Epithelial cell of prostate (primary cell): Measurements from ENCODE around the gene CNNM4.

Experiments used
- DNase-seq: peaks from one replicate; pipeline ENCODE4 v3.0.0-alpha.2; 2011; ENCODE audit warnings: low read depth, low spot score
- H3K27ac ChIP-seq: fragments of 450-650 bp; 2 replicates; pipeline ENCODE4 v1.5.1; 2017; ENCODE audit warnings: mild to moderate bottlenecking

Gene CNNM4

GRCh38 chr2:96757477-96757860 lies 3.2 kb upstream of the CNNM4 start:
- H3K27ac ChIP-seq: no peak overlapping the region
- no peak for DNase-seq

DNA sequence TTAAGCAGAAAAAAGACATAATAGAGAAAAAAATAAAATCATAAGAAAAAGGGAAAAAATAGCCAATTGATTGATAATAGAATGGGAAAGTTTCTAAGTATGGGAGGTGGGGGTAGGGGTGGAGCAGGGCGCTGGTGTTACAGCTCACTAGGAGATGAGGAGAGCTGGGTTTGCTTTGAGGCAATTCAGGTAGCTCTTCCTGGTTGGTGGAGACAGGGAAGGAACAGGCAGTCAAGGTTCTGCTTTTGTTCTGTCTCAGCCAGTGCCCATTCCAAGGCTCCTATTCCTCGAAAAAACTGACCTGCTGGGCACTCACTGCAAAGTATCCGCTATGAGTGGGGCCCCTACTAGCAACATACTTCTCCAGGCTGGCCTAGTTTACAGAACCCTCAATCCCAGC lies 1.7 kb upstream of the CNNM4 start:
- H3K27ac ChIP-seq: no peak overlapping the region
- DNase-seq: no peak

DNA sequence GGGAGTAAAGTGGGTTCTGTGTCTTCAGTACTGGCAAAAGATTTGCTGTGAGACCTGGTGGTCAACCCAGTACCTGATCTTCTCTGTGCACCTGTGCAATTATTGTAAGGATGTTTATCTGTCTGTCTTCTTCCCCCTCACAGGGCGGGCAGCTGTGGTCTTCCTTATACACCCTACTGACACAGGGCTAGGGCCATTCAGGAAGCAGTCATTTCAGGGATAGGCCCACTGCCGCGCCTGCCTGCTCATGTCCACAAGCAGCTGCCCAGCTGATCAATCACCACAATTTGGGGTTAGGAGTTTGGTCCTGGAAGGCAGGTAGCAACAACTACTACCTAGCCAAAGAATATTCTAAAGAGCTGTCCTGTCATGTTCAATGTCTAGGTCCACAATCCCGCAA lies 1.2 kb upstream of the CNNM4 start:
- no peak overlapping the region for H3K27ac ChIP-seq
- DNase-seq: no peak

DNA sequence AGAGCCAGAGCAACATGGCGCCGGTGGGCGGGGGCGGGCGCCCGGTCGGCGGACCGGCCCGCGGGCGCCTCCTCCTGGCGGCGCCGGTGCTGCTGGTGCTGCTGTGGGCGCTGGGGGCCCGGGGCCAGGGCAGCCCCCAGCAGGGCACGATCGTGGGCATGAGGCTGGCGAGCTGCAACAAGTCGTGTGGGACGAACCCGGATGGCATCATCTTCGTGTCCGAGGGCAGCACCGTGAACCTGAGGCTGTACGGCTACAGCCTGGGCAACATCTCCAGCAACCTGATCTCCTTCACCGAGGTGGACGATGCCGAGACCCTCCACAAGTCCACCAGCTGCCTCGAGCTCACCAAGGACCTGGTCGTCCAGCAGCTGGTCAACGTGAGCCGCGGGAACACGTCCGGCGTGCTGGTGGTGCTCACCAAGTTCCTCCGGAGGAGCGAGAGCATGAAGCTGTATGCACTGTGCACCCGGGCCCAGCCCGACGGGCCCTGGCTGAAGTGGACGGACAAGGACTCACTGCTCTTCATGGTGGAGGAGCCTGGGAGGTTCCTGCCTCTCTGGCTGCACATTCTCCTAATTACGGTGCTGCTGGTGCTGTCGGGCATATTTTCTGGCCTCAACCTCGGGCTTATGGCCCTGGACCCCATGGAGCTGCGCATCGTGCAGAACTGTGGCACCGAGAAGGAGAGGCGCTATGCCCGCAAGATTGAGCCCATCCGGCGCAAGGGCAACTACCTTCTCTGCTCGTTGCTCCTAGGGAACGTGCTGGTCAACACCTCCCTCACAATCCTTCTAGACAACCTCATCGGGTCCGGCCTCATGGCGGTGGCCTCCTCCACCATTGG lies 507 bp downstream of the CNNM4 start:
- DNase-seq: no peak
- peak overlapping the region; percentile 44 for H3K27ac ChIP-seq

DNA sequence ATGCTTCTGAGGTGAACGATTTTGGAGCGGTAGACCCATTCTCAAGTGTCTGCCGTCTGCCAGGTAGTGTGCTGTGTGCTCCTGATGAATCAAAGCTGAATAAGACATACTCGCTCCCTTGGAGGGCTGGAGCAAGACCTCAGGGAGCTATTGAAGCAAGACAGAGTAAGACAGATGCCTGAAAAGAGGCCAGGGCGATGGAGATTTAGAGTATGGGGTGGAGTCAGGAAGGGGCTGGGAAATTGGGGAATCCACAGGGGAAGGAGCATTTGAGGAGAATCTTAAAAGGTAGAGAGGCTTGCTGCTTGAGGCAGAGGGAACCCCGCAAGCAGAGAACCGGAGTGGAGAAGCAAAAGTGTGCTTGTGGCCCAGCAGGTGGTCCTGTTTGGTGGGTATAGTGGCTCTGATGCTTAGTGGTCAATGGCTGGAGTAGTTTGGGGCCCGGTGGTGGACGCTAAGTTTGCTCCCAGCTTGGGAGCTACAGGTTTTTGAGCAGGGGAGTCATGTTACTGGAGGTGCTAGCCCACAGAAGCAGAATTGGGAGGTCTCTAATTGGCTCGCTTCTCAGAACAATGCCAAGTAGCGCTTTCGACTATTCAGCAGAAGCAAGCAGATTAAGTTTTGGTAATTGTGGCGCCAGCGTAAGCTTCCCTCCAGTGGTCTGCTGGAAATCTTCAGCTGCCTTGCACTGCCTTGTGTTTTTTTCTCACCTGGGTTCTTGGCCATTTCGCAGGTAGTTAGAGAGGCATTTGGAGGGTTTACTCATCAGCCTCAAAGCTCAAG lies 2.0 kb downstream of the CNNM4 start:
- no peak overlapping the region for H3K27ac ChIP-seq
- DNase-seq: no peak

DNA sequence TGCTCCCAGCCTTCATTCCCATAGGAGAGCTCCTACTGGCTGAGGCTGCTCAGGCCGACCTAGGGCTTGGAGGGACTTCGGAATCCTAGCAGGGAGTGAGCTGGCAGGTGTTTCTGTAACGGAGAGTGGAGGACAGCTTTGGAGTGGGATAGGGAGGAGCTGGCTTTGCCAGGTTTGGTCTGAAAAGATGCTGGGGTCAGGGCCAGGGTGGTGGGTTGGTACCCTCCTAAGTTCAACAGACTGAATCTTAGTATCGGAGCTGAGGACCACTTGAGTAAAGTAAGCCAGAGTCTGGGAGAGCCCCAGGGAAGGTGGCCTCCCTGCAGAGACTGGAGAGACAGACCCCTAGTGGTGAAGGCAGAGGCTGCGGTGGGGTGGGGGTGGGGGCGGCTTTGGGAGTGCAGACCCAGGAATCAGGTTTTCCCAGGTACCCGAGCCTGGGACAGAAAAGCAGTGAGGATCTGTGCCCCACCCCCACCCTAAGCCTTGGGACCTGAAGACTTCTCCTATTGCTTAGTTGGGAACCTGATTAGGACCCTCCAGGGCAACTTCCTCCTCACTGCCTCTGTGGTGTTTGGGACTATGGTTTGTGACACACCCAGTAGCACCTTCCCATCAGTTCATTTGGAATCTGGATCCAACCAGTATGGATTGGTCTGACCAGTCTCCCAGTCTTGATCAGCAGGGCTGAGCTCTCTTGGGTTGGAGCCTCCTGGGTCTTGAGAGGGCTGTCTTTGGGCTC lies 3.0 kb downstream of the CNNM4 start:
- no peak for DNase-seq
- no peak overlapping the region for H3K27ac ChIP-seq

DNA sequence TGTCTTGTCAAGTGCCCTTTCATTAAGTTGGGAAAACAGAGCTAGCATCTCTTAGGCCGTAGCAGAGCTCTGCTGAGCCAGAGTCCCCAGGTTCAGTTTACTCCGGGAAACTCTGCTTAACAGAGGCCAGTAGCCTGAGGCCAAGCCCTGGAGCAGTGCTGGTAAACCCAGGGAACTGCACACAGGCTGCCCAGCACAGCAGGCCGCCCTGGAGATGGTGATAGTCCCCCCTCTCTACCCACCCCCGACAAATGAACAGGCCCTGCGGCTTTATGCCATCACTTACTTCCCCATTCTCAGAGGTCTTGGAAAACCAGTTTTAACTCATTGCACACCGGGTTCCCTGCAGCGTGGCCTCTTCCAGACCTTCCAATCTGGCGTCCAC lies 3.5 kb downstream of the CNNM4 start:
- DNase-seq: no peak
- H3K27ac ChIP-seq: no peak overlapping the region

DNA sequence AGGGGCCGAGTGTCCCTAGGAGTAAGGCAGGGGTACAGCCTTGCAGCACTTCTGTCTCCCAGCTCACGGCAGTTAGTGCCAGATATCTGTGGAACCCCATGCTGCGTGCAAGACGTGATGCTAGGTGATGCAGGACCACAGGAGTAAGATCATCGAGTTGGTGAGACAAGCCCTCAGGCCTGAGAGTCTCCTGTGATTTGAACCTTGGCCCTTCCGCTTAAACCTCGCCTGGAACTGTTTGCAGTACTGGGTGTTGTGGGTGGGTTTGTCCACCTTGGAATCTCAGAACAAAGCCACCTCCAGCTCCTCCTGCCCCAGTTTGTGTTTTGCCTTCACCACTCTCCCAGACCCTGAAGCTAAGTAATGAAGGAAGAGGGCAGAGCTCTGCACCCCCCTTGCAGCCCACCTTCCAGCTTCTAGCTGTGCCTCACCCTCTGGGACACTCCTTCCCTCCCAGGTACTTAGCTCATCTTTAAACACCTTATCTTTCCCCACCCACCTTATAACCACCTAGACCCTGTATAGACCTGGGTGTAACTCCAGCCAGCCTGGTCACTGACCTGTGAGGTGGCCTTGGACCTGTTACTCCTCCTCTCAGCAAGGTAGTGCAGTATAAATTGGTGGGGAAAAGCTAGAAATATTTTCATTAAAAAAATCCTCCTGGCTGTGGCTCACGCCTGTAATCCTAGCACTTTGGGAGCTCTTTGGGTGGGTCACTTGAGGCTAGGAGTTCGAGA lies 6.6 kb downstream of the CNNM4 start:
- H3K27ac ChIP-seq: no peak overlapping the region
- no peak for DNase-seq

DNA sequence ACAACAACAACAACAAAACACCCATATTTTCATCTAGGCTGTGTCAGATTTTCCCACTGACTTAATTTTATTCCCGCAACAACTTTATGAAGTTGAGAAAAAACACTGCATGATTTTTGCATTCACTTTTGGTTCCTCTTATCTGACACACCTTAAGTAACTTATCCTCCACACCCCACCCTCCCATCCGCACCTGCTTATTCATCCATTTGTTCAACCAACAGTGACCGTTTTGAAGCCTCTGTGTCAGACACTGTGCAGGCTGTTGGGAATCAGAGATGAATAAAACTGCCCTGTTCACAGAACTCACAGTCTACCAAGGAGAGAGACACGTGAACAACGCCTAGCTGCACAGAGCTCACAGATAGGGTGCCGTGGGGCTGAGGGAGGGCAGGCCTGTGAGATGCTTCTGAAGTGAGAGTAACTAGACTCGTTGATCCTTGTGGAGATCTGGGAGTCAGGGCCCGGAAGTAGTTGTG lies 7.4 kb downstream of the CNNM4 start:
- H3K27ac ChIP-seq: no peak overlapping the region
- DNase-seq: no peak

GRCh38 chr2:96769814-96770213 lies 9.1 kb downstream of the CNNM4 start:
- H3K27ac ChIP-seq: no peak overlapping the region
- DNase-seq: no peak

- no peak overlapping the region for H3K27ac ChIP-seq
- no peak for DNase-seq
Observed at GRCh38 chr2:96770442-96771202, 9.9 kb downstream of the CNNM4 start.

- H3K27ac ChIP-seq: no peak overlapping the region
- peak; percentile 56 for DNase-seq
Observed at GRCh38 chr2:96771796-96772618, 11.3 kb downstream of the CNNM4 start.

GRCh38 chr2:96772903-96773671 lies 12.4 kb downstream of the CNNM4 start:
- no peak overlapping the region for H3K27ac ChIP-seq
- no peak for DNase-seq

GRCh38 chr2:96773922-96774321 lies 13.2 kb downstream of the CNNM4 start:
- DNase-seq: no peak
- no peak overlapping the region for H3K27ac ChIP-seq

GRCh38 chr2:96775160-96775559 lies 14.5 kb downstream of the CNNM4 start:
- H3K27ac ChIP-seq: no peak overlapping the region
- no peak for DNase-seq

GRCh38 chr2:96783388-96783787 lies 22.7 kb downstream of the CNNM4 start:
- no peak for DNase-seq

DNA sequence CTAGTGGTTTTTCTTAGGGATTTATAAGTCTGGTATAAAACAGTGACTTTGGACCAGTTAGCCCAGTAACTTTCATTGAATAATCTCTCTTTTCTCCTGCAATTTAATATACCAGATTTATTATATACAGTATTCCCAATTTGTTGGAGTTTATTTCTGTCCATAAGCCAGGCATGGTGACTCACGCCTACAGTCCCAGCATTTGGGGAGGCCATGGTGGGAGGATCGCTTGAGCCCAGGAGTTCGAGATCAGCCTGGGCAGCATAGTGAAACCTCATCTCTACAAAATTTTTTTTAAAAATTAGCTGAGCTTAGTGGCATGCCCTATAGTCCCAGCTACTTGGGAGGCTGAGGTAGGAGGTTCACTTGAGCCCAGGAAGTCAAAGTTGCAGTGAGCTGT lies 26.7 kb downstream of the CNNM4 start:
- DNase-seq: no peak
- H3K27ac ChIP-seq: peak overlapping the region; percentile 62

More at GRCh38 chr2:96783388-96783787, 22.7 kb downstream of the CNNM4 start:
- no peak overlapping the region for H3K27ac ChIP-seq
